Natural killer cell treated with Interleukin-12 subunit alpha and Interleukin-12 subunit beta and Interleukin-15 and Interleukin-18, amount 100 ng/mL, for 72 hours (primary cell): Measurements from ENCODE around the gene LYPD3. TPM values are rescaled to one million over a fixed set of nuclear protein-coding genes. Genes with fewer than 3 reads are reported as not detected.

ENCODE experiments used
- ATAC-seq, 2 donors: fragments of 150-1000 bp; cut with Tn5 transposase in 1 of 2; sonication (Bioruptor Pico), chemical (Tn5 transposase) in 1 of 2; 2 replicates each; pipeline ENCODE4 v1.10.0; 2021
- DNase-seq: peaks from one replicate; pipeline ENCODE4 v3.0.0; 2022; ENCODE audit warnings: low spot score
- H3K27ac Mint-ChIP-seq, 2 donors: 1 replicate in 1 of 2; 2 replicates in 1 of 2; pipeline ENCODE4 v1.8.0; 2022; ENCODE audit warnings: mixed read lengths in 2 of 2, mild to moderate bottlenecking in 1 of 2, moderate library complexity in 1 of 2
- H3K27me3 Mint-ChIP-seq, 2 donors: 1 replicate in 1 of 2; 2 replicates in 1 of 2; pipeline ENCODE4 v1.8.0; 2022; ENCODE audit warnings: mixed read lengths in 2 of 2
- H3K36me3 Mint-ChIP-seq: one replicate; pipeline ENCODE4 v1.8.0; 2022; ENCODE audit warnings: mixed read lengths
- H3K4me1 Mint-ChIP-seq, 2 donors: 1 replicate in 1 of 2; 2 replicates in 1 of 2; pipeline ENCODE4 v1.8.0; 2022; ENCODE audit warnings: low read depth in 2 of 2, mixed read lengths in 2 of 2, mild to moderate bottlenecking in 1 of 2
- H3K4me3 Mint-ChIP-seq: one replicate; pipeline ENCODE4 v1.8.0; 2022; ENCODE audit warnings: mixed read lengths
- H3K9me3 Mint-ChIP-seq: 2 replicates; pipeline ENCODE4 v1.8.0; 2022; ENCODE audit warnings: mixed read lengths
- total RNA-seq, 2 donors: library from RNA; stranded (reverse); gene quantifications; one replicate each; pipeline ENCODE4 v1.2.3, GENCODE V29; 2022

Gene LYPD3
- total RNA-seq, 2 donors from 2014 or later: not detected

DNA sequence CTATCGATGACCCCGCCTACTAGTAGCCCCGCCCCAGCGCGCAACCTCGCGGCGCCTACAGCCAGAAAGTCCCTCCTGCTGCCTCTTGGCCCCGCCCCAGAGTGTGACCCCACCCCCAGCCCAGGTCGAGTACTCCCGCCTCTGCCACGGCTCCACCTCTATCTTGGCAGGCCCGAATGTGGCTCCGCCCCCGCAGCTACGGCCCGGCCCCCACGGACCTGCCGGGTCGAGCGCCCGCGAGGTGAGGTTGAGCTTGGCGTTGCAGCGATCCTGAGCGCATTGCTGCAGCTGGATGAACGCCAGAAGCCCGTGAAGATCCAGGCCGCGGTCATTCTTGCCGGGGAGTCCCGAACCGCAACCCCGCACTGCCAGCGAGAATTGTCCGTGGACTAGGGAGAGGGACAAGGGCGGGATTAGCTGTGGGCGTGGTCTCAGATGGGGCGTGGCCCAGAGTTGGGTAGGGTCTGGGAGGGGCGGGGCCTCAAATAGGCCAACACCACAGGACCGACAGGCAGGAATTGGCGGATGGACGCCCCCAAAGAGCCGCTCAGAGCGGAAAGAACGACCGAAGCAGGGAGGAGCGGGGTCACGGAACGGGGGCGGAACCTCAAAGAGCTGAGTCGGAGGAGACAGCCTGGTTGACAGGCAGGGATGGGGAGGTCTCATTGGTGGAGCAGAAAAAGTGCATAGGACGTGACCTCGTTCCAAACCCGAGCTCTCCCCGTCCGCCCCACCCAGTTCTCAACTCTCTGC is 1.9 kb downstream of the LYPD3 start:
- H3K27me3 Mint-ChIP-seq: peaks cover 0 to 9% of the 10 kb centered on the region in 2 donors
- DNase-seq: peak; percentile 98
- H3K9me3 Mint-ChIP-seq: no peaks in the 10 kb centered on the region
- peak overlapping the region; percentile 80 to 90 for H3K27ac Mint-ChIP-seq
- peak overlapping the region; percentile 89 for H3K4me3 Mint-ChIP-seq
- ATAC-seq: peak; percentile 95
- no peaks in the 10 kb centered on the region for H3K36me3 Mint-ChIP-seq
- H3K4me1 Mint-ChIP-seq: peaks cover 14 to 24% of the 10 kb centered on the region in 2 donors

DNA sequence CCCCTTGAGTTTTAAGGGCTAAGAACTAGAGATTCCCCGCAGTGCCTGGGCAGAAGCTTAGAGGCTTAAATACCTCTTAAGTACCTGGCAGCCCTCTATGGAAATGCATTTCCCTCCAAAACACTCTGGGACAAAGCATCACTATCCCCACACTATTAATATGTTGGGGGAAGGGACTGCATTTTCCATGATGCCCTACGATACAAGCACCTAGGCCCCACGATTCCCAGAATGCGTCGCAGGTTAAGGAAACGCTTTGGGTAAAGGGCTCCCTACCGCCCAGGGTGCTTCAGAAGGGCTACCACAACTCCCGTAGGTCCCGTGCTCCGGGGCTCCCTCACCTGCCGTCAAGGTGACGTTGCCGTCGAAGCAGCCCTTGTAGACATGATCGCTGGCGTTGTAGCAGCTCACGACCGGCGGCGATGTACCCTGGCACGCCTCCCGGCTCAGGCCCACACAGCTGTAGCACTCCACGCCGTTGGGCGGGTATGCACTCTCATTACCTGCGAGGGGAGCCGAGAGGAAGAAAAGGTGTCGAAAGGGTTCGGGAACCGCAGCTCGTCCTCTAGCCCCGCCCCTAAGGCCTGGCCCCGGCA is 2.5 kb downstream of the LYPD3 start:
- DNase-seq (no peak), ATAC-seq (no peak)
- no peaks in the 10 kb centered on the region for H3K36me3 Mint-ChIP-seq
- no peaks in the 10 kb centered on the region for H3K9me3 Mint-ChIP-seq
- peaks cover 8 to 21% of the 10 kb centered on the region in 2 donors for H3K4me1 Mint-ChIP-seq
- peak overlapping the region; percentile 89 for H3K4me3 Mint-ChIP-seq
- peak overlapping the region; percentile 80 to 90 for H3K27ac Mint-ChIP-seq
- H3K27me3 Mint-ChIP-seq: peaks cover 0 to 9% of the 10 kb centered on the region in 2 donors

DNA sequence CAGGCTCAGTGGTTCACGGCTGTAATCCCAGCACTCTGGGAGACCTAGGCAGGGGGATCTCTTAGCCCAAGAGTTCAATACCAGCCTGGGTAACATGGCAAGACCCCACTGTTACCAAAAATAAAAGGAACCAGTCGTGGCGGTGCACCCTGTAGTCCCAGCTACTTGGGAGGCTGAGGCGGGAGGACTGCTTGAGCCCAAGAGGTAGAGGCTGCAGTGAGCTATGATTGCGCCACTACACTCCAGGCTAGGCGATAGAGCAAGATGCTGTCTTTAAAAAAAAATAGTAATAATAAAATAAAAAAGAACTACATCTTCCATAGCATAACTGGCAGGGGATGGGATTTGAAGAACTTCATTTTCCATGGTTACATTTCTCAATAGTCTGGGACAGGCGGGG is 3.0 kb downstream of the LYPD3 start:
- Mint-ChIP-seq H3K4me3 (no peak overlapping the region), H3K9me3 (no peaks in the 10 kb centered on the region), H3K27ac (no peak overlapping the region), H3K27me3 (peaks cover 0 to 9% of the 10 kb centered on the region in 2 donors), H3K36me3 (no peaks in the 10 kb centered on the region), H3K4me1 (peaks cover 4 to 20% of the 10 kb centered on the region in 2 donors)
- no peak for ATAC-seq
- DNase-seq: peak; percentile 32

DNA sequence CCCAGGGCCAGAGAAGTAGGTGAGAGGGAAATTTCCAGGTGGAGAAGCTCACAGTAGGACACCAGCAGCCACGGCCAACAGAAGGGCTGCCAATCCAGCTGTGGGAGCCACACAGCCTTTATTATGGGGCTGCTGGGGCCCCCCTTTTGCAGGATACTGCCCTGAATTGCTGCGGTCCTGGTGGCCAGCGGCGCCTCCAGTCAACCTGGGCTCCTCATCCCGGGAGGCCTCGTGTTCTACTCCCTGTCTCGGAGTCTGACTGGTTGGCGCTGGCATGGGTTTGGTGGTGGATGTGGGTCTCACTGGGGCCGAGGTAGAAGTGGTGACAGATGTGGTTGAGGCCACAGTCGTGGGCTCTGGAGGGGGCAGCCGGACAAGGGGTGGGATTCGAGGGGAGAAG is 4.1 kb downstream of the LYPD3 start:
- no peaks in the 10 kb centered on the region for H3K9me3 Mint-ChIP-seq
- ATAC-seq (no peak), DNase-seq (no peak)
- no peaks in the 10 kb centered on the region for H3K36me3 Mint-ChIP-seq
- peaks cover 0 to 9% of the 10 kb centered on the region in 2 donors for H3K27me3 Mint-ChIP-seq
- no peak overlapping the region for H3K27ac Mint-ChIP-seq
- peak overlapping the region; percentile 10 for H3K4me3 Mint-ChIP-seq
- H3K4me1 Mint-ChIP-seq: peaks cover 0 to 17% of the 10 kb centered on the region in 2 donors

DNA sequence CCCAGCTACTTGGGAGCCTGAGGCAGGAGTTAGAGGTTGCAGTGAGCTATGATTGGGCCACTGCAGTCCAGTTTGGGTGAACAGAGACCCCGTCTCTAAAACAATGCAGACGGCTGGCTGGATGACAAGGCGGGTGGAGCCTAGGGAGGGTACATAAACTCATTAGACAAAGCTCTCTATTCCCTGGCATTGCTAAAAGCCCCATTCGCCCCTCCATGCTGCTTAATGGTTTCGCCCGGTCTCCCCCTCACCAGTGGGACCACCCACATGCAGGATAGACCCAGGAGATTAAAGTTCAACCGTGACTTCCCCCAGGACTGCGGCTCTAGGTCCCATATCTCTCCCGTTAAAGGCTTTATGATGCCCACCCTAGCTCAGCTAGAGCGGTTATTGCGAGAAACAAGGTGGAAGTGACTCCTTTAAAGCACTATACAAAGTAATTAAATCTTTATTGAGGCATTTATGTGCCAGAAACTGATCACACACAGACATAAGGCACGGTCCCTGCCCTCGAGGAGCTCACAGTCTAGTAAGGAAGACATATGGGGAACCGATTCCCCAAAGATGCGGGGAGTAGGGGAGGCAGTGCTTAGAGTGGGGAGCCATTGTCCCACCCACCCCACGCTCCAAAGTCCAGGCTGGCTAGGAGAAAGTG is 4.9 kb downstream of the LYPD3 start:
- Mint-ChIP-seq H3K27ac (no peak overlapping the region), H3K36me3 (no peaks in the 10 kb centered on the region), H3K4me3 (no peak overlapping the region), H3K4me1 (peaks cover 6 to 11% of the 10 kb centered on the region in 2 donors), H3K27me3 (peaks cover 0 to 5% of the 10 kb centered on the region in 2 donors), H3K9me3 (no peaks in the 10 kb centered on the region)
- DNase-seq (peak; percentile 55), ATAC-seq (no peak)

DNA sequence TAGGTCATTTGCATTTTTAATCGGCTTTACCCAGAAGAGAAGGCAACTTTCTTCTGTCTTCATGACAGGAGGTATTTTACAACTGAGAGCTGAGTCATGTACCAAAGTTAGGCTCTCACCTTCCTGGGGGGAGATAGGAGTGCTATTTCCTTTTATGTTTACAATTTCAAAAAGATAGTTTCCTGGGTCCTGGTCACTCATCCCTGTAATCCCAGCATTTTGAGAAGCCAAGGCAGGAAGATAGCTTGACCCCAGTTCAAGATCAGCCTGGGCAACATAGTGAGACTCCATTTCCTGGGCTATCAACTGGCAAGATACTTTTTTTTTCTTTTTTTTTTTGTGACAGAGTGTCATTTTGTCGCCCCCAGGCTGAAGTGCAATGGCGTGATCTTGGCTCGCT is 7.6 kb downstream of the LYPD3 start:
- ATAC-seq (no peak), DNase-seq (no peak)
- Mint-ChIP-seq H3K36me3 (no peaks in the 10 kb centered on the region), H3K4me1 (peaks cover 0 to 8% of the 10 kb centered on the region in 2 donors), H3K27ac (no peak overlapping the region), H3K27me3 (peaks cover 0 to 8% of the 10 kb centered on the region in 2 donors), H3K4me3 (no peak overlapping the region), H3K9me3 (no peaks in the 10 kb centered on the region)

DNA sequence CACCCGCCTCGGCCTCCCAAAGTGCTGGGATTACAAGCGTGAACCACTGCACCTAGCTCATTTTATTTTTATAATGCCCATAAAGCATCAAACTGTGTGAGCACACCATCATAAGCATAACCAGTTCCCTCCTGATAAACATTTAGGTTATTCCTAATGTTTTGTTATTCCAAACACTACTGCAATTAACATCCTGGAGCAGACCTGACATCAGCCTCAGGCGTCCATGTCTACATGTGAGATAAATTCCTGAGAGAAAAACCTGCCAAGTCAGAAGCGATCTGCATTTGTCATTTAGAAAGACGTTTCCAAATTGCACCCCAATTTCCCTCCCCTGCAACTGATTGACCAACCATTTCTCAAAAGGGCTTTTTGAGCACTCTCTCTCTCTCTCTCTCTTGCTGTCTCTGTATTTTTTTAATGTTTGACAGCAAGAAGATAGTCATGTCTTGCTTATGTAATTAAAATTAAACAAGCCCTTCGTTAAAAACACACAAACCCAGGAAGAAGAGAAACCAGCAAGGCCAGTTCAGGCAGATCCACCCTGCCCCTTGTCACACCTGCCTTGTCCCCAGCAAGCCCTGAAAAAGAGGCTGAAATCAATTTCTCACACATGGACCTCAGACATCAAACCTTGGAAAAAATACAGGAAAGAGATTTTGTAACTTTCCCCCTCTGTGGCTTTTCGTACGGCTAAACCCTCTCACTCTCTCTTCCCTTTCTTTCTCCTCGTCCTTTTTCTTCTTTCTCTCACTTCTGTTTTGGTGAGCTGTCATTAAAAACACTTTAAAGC is 9.9 kb downstream of the LYPD3 start:
- Mint-ChIP-seq H3K4me3 (peak overlapping the region; percentile 18), H3K27me3 (peaks cover 5 to 12% of the 10 kb centered on the region in 2 donors), H3K4me1 (peaks cover 2 to 8% of the 10 kb centered on the region in 2 donors), H3K9me3 (no peaks in the 10 kb centered on the region), H3K36me3 (peaks cover 6% of the 10 kb centered on the region), H3K27ac (no peak overlapping the region)
- peak; percentile 13 for DNase-seq
- ATAC-seq: no peak

DNA sequence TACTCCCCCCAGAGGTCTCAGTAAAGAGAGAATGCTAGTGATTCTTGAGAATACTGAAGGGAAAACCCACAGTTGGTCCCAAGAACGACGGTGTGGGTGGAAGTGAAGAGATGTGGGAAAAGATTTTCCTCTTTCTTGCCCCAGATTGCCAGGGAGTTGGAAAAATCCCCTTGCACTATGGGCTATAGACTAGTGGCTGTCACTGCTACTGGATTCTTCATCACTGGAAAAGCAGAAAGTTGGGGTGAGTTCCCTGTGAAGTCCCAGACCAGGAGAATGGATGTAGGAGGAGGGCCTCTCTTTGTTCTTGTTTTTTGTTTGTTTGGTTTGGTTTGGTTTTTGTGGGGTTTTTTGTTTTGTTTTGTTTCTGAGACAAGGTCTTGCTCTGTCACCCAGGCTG is 11.4 kb downstream of the LYPD3 start:
- peaks cover 6% of the 10 kb centered on the region for H3K36me3 Mint-ChIP-seq
- no peak overlapping the region for H3K4me3 Mint-ChIP-seq
- ATAC-seq (no peak), DNase-seq (no peak)
- H3K27ac Mint-ChIP-seq: no peak overlapping the region
- peaks cover 5 to 8% of the 10 kb centered on the region in 2 donors for H3K27me3 Mint-ChIP-seq
- peaks cover 2 to 8% of the 10 kb centered on the region in 2 donors for H3K4me1 Mint-ChIP-seq
- no peaks in the 10 kb centered on the region for H3K9me3 Mint-ChIP-seq

DNA sequence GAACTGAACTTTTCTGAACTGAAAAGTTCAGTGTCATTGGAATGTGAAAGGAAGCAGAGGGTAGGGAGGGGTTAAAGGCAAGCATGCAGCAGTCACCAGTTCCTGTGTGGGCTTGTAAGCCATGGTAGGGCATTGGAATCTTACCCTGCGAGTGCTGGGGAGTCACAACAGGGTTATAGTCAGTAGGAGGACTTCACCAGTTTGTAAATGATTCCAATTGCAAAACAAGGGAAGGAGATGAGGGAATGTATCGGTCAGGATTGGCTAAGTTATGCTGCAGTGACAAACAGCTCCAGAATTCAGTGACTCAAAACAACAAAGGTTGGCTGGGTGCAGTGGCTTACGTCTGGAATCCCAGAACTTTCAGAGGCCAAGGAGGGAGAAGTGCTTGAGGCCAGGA is 12.8 kb downstream of the LYPD3 start:
- Mint-ChIP-seq H3K9me3 (no peaks in the 10 kb centered on the region), H3K27ac (no peak overlapping the region), H3K4me3 (no peak overlapping the region), H3K4me1 (peaks cover 2 to 8% of the 10 kb centered on the region in 2 donors), H3K36me3 (peaks cover 6% of the 10 kb centered on the region), H3K27me3 (peaks cover 5 to 8% of the 10 kb centered on the region in 2 donors)
- ATAC-seq (no peak), DNase-seq (no peak)

DNA sequence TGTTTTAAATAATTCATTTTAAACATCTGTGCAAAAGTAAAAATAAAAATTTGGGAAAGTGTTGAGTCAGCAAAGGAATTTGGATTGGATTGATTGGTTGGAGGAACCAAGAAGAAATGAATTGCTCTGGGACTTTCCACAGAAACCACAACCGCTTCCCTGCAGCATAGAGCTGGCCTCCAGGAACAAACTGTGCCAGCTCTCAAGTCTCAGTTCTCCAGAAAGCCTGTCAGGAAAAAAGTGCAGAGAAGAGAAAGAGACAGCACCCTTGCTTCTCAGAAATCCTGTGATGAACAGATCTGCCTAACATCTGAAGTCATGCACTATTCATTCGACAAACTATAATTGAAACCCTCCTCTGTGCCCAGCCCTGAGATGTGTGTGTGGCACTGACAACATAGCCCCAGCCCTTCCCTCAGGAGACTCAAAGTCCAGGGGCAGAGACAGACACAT is 14.8 kb downstream of the LYPD3 start:
- H3K9me3 Mint-ChIP-seq: no peaks in the 10 kb centered on the region
- peaks cover 5 to 8% of the 10 kb centered on the region in 2 donors for H3K27me3 Mint-ChIP-seq
- H3K36me3 Mint-ChIP-seq: peaks cover 6% of the 10 kb centered on the region
- ATAC-seq (no peak), DNase-seq (no peak)
- peaks cover 6% of the 10 kb centered on the region in 2 donors for H3K4me1 Mint-ChIP-seq
- no peak overlapping the region for H3K4me3 Mint-ChIP-seq
- H3K27ac Mint-ChIP-seq: no peak overlapping the region

DNA sequence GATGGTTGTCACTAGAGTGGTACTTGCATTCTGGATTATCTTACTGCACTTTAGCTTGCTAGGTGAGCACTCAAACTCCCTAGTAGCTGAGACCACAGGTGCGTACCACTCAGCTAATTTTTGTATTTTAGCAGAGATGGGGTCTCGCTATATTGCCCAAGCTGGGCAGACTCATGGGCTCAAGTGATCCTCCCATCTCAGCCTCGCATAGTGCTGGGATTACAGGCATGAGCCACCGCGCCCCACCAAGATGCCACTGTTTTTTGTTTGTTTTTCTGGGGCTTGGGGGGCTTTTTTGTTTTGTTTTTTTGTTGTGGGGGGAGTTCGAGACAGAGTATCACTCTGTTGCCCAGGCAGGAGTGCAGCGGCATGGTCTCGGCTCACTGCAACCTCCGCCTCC is 17.8 kb downstream of the LYPD3 start:
- Mint-ChIP-seq H3K27me3 (peaks cover 3 to 5% of the 10 kb centered on the region in 2 donors), H3K4me1 (peaks cover 4 to 6% of the 10 kb centered on the region in 2 donors), H3K36me3 (peaks cover 5% of the 10 kb centered on the region), H3K9me3 (no peaks in the 10 kb centered on the region), H3K27ac (no peak overlapping the region), H3K4me3 (no peak overlapping the region)
- DNase-seq (no peak), ATAC-seq (no peak)

DNA sequence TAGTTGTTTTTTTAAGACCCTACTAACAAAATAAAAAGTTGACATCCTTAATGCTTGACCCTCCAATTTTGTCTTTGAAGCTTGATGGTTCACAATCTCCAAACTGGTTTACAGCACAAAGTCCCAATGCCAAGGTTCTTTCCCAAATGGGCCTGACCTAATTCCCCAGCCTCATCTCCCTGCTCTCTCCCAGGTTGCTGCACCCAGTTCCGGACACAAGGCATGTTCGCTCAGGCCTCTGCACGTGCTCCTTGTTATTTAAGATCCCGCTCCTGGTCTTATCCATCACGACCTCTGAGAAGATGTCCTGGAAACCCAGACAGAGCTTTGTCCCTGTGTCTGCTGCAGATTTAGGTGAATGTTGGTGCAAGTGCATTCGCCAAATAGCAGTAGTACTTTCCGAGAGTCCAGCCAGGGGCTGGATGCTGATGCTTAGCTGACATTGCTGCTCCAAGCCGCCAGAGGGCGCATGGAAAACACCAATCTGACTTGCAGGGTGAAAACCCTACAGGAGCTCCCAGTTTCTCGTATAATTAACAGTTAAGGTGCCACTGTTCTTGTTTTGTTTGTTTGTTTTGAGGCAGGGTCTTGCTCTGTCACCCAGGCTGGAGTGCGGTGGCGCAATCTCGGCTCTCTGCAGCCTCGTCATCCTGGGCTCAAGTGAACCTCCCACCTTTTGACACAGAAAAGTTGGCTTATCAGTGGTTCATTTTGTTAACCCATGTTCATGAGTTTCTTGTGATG is 18.5 kb downstream of the LYPD3 start:
- ATAC-seq (peak; percentile 68 to 77), DNase-seq (peak; percentile 78)
- Mint-ChIP-seq H3K4me3 (no peak overlapping the region), H3K9me3 (no peaks in the 10 kb centered on the region), H3K36me3 (no peaks in the 10 kb centered on the region), H3K4me1 (peaks cover 4 to 6% of the 10 kb centered on the region in 2 donors), H3K27ac (no peak overlapping the region), H3K27me3 (no peaks in the 10 kb centered on the region)

DNA sequence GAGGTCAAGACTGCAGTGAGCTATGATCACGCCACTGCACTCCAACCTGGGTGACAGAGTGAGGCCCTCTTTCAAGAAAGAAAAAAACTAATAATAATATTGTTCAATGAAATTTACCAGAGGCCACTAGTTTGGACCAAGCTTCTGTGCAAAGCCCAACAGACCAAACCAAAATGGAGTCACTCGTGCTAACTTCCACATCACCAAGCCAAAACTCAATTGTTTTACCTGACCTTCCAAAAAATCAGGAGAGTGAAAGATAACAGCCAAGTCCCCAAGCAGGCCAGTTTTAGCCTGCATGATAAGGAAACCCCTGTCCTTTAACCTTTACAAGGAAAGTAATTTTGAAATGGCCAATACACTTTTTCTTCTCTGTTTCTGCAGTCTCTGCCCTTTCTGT is 20.0 kb downstream of the LYPD3 start:
- H3K9me3 Mint-ChIP-seq: no peaks in the 10 kb centered on the region
- H3K4me3 Mint-ChIP-seq: no peak overlapping the region
- no peak for DNase-seq
- no peak overlapping the region for H3K27ac Mint-ChIP-seq
- peaks cover 7% of the 10 kb centered on the region in 2 donors for H3K4me1 Mint-ChIP-seq
- no peaks in the 10 kb centered on the region for H3K27me3 Mint-ChIP-seq
- H3K36me3 Mint-ChIP-seq: no peaks in the 10 kb centered on the region
- ATAC-seq: no peak
